Measurements from ENCODE around the gene EPHA7.

GRCh38 chr6:93243231-93243778 lies 176.1 kb downstream of the EPHA7 start:
- TF ChIP-seq TCF12 (IDR thresholded peaks at IDR 0.05): no peak
- no peak for TF ChIP-seq CTCF (IDR thresholded peaks at IDR 0.05)
- no peak for TF ChIP-seq IRF3 (IDR thresholded peaks at IDR 0.05; ENCODE audit: low read depth, low read length)
- TF ChIP-seq GABPA (IDR thresholded peaks at IDR 0.05; ENCODE audit: low read depth): no peak

Data from SK-N-SH (cell line).